ENCODE results near the gene BCL7B.

Gene BCL7B

DNA sequence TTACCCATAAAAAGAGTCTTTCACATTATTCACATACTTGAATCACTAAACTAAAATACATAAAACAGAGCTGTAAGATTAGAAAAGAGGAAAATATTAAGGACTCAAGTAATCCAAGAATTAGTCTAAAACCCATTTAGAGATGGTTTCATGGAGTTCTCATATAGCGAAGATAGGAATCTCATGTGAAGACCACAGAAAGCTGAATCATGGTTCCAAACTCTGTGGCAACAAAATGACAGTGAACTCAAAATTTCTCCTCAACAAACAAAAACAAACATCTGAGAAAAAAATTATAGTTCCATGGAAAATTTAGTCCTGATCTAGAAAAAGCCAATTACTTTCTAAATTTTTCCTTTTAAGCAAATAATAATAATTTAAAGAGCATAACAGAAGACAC, 70.0 kb downstream of the BCL7B start:
- DNase-seq, result no peak

Data from NCI-H510A treated with DMSO at 0.1 percent for 48 hours (cell line).